ENCODE data around the gene ERBB2. TPM values are rescaled to one million over a fixed set of nuclear protein-coding genes. Genes with fewer than 3 reads are reported as not detected.

ERBB2 gene
- total RNA-seq, 2 experiments from 2014 or later = 2.4 to 4.6 TPM

DNA sequence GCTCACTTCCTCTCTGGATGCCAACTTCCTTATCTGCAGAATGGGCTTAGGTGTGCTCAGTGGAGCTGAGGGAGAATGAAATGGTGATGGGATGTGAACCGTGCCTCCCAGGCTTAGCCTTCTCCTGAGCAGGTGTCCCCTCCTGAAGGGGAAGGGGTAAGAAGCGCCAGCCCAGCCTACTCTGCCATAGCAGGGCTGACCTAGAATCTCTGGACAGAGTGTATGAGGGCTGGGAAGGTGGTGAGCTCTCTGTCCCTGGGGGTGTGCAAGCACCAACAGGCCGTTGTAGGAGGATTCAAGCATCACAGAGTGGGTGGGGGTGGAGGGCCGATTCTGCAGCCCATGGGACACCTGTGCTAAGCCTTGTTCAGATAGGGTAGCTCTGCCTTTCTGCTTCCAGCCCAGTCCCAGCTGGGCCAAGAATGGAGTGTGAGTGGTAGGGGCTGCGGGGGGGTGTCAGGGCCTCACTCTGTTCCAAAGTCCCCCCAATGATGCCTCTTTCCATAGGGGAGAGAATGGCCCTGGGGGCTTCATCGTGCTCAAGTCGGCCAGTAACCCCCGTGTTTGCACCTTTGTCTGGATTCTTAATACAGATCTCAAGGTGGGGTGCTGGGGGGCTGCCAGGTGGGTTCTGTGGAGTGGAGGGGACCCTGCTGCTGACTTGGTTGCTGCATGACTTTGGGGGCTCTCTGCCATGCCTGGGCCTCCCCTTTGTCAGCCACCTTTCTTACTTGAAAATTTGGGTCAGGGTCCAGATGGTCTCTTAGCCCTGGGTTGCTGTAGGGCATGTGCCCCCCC lies 37.9 kb upstream of the ERBB2 start:
- Histone ChIP-seq H3K4me3 (ENCODE audit: low read length) (no peak overlapping the region), H3K27me3 (ENCODE audit: control insufficient read depth in 1 of 2, insufficient read depth in 2 of 2, low read length in 2 of 2) (peaks cover 0 to 11% of the 10 kb centered on the region in 2 experiments), H3K4me1 (ENCODE audit: insufficient read depth, low read length) (peaks cover 28% of the 10 kb centered on the region), H3K36me3 (ENCODE audit: insufficient read depth, low read length) (peaks cover 52% of the 10 kb centered on the region), H3K9me3 (ENCODE audit: control insufficient read depth in 1 of 2, insufficient read depth in 1 of 2, low read length in 2 of 2) (no peaks in the 10 kb centered on the region), H3K27ac (ENCODE audit: low read depth in 1 of 2, low read length in 2 of 2) (no peak overlapping the region)
- peaks cover 28% of the 10 kb centered on the region for H3K4me1 Mint-ChIP-seq (ENCODE audit: low read depth)
- no peak overlapping the region for H3K4me3 Mint-ChIP-seq
- intact Hi-C loops (cut with DNase I, micrococcal nuclease) = no loop called here
- peaks cover 60% of the 10 kb centered on the region for H3K36me3 Mint-ChIP-seq (ENCODE audit: low read depth)
- POLR2A ChIA-PET = no interaction called here
- no peak for ATAC-seq (ENCODE audit: poor library complexity)
- DNase-seq = no peak
- no peak overlapping the region for H3K27ac Mint-ChIP-seq
- H3K27me3 Mint-ChIP-seq = peaks cover 16% of the 10 kb centered on the region
- no peaks in the 10 kb centered on the region for H3K9me3 Mint-ChIP-seq
- TF ChIP-seq, protein P1, sequence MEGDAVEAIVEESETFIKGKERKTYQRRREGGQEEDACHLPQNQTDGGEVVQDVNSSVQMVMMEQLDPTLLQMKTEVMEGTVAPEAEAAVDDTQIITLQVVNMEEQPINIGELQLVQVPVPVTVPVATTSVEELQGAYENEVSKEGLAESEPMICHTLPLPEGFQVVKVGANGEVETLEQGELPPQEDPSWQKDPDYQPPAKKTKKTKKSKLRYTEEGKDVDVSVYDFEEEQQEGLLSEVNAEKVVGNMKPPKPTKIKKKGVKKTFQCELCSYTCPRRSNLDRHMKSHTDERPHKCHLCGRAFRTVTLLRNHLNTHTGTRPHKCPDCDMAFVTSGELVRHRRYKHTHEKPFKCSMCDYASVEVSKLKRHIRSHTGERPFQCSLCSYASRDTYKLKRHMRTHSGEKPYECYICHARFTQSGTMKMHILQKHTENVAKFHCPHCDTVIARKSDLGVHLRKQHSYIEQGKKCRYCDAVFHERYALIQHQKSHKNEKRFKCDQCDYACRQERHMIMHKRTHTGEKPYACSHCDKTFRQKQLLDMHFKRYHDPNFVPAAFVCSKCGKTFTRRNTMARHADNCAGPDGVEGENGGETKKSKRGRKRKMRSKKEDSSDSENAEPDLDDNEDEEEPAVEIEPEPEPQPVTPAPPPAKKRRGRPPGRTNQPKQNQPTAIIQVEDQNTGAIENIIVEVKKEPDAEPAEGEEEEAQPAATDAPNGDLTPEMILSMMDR (IDR thresholded peaks at IDR 0.05) = no peak
- CTCF ChIA-PET = no interaction called here

GRCh38 chr17:39662551-39663339 lies 37.1 kb upstream of the ERBB2 start:
- Histone ChIP-seq H3K27me3 (ENCODE audit: control insufficient read depth in 1 of 2, insufficient read depth in 2 of 2, low read length in 2 of 2) (peaks cover 0 to 16% of the 10 kb centered on the region in 2 experiments), H3K4me3 (ENCODE audit: low read length) (no peak overlapping the region), H3K4me1 (ENCODE audit: insufficient read depth, low read length) (peaks cover 36% of the 10 kb centered on the region), H3K27ac (ENCODE audit: low read depth in 1 of 2, low read length in 2 of 2) (no peak overlapping the region), H3K36me3 (ENCODE audit: insufficient read depth, low read length) (peaks cover 46% of the 10 kb centered on the region), H3K9me3 (ENCODE audit: control insufficient read depth in 1 of 2, insufficient read depth in 1 of 2, low read length in 2 of 2) (no peaks in the 10 kb centered on the region)
- no peak overlapping the region for H3K27ac Mint-ChIP-seq
- TF ChIP-seq, protein P1 (IDR thresholded peaks at IDR 0.05) = no peak
- no peak for DNase-seq
- POLR2A ChIA-PET = no interaction called here
- intact Hi-C loops (cut with DNase I, micrococcal nuclease) = no loop called here
- peaks cover 58% of the 10 kb centered on the region for H3K36me3 Mint-ChIP-seq (ENCODE audit: low read depth)
- ATAC-seq (ENCODE audit: poor library complexity) = no peak
- H3K4me1 Mint-ChIP-seq (ENCODE audit: low read depth) = peaks cover 27% of the 10 kb centered on the region
- H3K9me3 Mint-ChIP-seq = no peaks in the 10 kb centered on the region
- no peak overlapping the region for H3K4me3 Mint-ChIP-seq
- H3K27me3 Mint-ChIP-seq = peaks cover 17% of the 10 kb centered on the region
- CTCF ChIA-PET = no interaction called here

GRCh38 chr17:39663340-39663687 lies 36.5 kb upstream of the ERBB2 start:
- Histone ChIP-seq H3K4me3 (ENCODE audit: low read length) (no peak overlapping the region), H3K36me3 (ENCODE audit: insufficient read depth, low read length) (peaks cover 40% of the 10 kb centered on the region), H3K9me3 (ENCODE audit: control insufficient read depth in 1 of 2, insufficient read depth in 1 of 2, low read length in 2 of 2) (no peaks in the 10 kb centered on the region), H3K27ac (ENCODE audit: low read depth in 1 of 2, low read length in 2 of 2) (no peak overlapping the region), H3K4me1 (ENCODE audit: insufficient read depth, low read length) (peaks cover 39% of the 10 kb centered on the region), H3K27me3 (ENCODE audit: control insufficient read depth in 1 of 2, insufficient read depth in 2 of 2, low read length in 2 of 2) (peaks cover 0 to 16% of the 10 kb centered on the region in 2 experiments)
- no peak for ATAC-seq (ENCODE audit: poor library complexity)
- peaks cover 22% of the 10 kb centered on the region for H3K4me1 Mint-ChIP-seq (ENCODE audit: low read depth)
- no peak overlapping the region for H3K4me3 Mint-ChIP-seq
- no peak for DNase-seq
- POLR2A ChIA-PET = no interaction called here
- intact Hi-C loops (cut with DNase I, micrococcal nuclease) = no loop called here
- peaks cover 52% of the 10 kb centered on the region for H3K36me3 Mint-ChIP-seq (ENCODE audit: low read depth)
- peaks cover 18% of the 10 kb centered on the region for H3K27me3 Mint-ChIP-seq
- TF ChIP-seq, protein P1 (IDR thresholded peaks at IDR 0.05) = no peak
- H3K9me3 Mint-ChIP-seq = no peaks in the 10 kb centered on the region
- no peak overlapping the region for H3K27ac Mint-ChIP-seq
- CTCF ChIA-PET = interaction anchor here (1.1 kb wide), 1 partner anchor 9 kb away, joined by 3 read pairs; no protein-coding TSS in a partner anchor

Data from CD4-positive, alpha-beta T cell (primary cell).